Uterus (tissue), 4 donors: Measurements from ENCODE around the gene CNPY1. TPM values are rescaled to one million over a fixed set of nuclear protein-coding genes. Genes with fewer than 3 reads are reported as not detected.

Source experiments
- DNase-seq, 2 donors: peaks; one replicate each; pipeline ENCODE4 v3.0.0-alpha.2; 2019 to 2020
- H3K27ac ChIP-seq, 2 donors: fragments of 200-600 bp; sonication (generic); 1 replicate in 1 of 2; 2 replicates in 1 of 2; pipeline ENCODE4 v1.5.1; 2016 to 2018
- H3K27me3 ChIP-seq, 2 donors: fragments of 200-600 bp; sonication (generic); one replicate each; pipeline ENCODE4 v1.5.1; 2018 to 2019; ENCODE audit warnings: control low read depth in 1 of 2
- H3K36me3 ChIP-seq, 2 donors: fragments of 200-600 bp; sonication (generic); one replicate each; pipeline ENCODE4 v1.5.1; 2019; ENCODE audit warnings: control low read depth in 1 of 2
- H3K4me1 ChIP-seq, 2 donors: fragments of 200-600 bp; sonication (generic); one replicate each; pipeline ENCODE4 v1.5.1; 2018 to 2019; ENCODE audit warnings: control low read depth in 1 of 2
- H3K4me3 ChIP-seq, 2 donors: fragments of 200-600 bp; sonication (generic); 1 replicate in 1 of 2; 2 replicates in 1 of 2; pipeline ENCODE4 v1.5.1; 2018 to 2019; ENCODE audit warnings: mild to moderate bottlenecking in 1 of 2
- H3K9me3 ChIP-seq, 2 donors: fragments of 200-600 bp; sonication (generic); one replicate each; pipeline ENCODE4 v1.5.1; 2019; ENCODE audit warnings: control low read depth in 1 of 2
- CTCF ChIP-seq, 4 experiments: fragments of 200-600 bp in 2 of 4; fragments of 450-650 bp in 2 of 4; sonication (generic) in 2 of 4; IDR thresholded peaks; one replicate each; pipeline ENCODE4 v1.5.1; 2016 to 2019; ENCODE audit warnings: antibody characterized with exemption in 4 of 4, mild to moderate bottlenecking in 2 of 4, moderate library complexity in 1 of 4
- POLR2A ChIP-seq, 2 donors: fragments of 450-650 bp; IDR thresholded peaks; one replicate each; pipeline ENCODE4 v1.6.1; 2016; ENCODE audit warnings: antibody characterized with exemption in 2 of 2, mild to moderate bottlenecking in 1 of 2, moderate library complexity in 1 of 2
- intact Hi-C: fragments of 100-400 bp; cut with DNase I; formaldehyde crosslinking; loops from one replicate; pipeline ENCODE4 v1.15.1; 2023; ENCODE audit warnings: low total_unique reads
- total RNA-seq, 4 donors: library from RNA; depleted of rRNA in 3 of 4; stranded (reverse); fragments of >200 nt in 3 of 4; gene quantifications; one replicate each; pipeline versions ENCODE4 v1.1.0 to v1.2.4, GENCODE V29; 2014 to 2023
- donor health status: DM: yes; HTN: yes; CAD: no.

The CNPY1 gene
- total RNA-seq, 4 donors from 2014 or later = not detected

GRCh38 chr7:155562106-155562505, 15.7 kb upstream of the CNPY1 start:
- TF ChIP-seq POLR2A (IDR thresholded peaks at IDR 0.05) = no peak
- no peak for TF ChIP-seq CTCF (IDR thresholded peaks at IDR 0.05)
- intact Hi-C loops = no loop called here
- no peaks in the 10 kb centered on the region for H3K9me3 ChIP-seq
- DNase-seq = no peak
- H3K27me3 ChIP-seq = no peaks in the 10 kb centered on the region
- H3K4me3 ChIP-seq = no peak overlapping the region
- H3K27ac ChIP-seq = no peak overlapping the region
- no peaks in the 10 kb centered on the region for H3K36me3 ChIP-seq
- no peaks in the 10 kb centered on the region for H3K4me1 ChIP-seq

- DNase-seq = no peak
- no peak overlapping the region for H3K27ac ChIP-seq
- no peaks in the 10 kb centered on the region for H3K4me1 ChIP-seq
- intact Hi-C loops = no loop called here
- no peak overlapping the region for H3K4me3 ChIP-seq
- H3K36me3 ChIP-seq = no peaks in the 10 kb centered on the region
- H3K9me3 ChIP-seq = no peaks in the 10 kb centered on the region
- no peaks in the 10 kb centered on the region for H3K27me3 ChIP-seq
- no peak for TF ChIP-seq POLR2A (IDR thresholded peaks at IDR 0.05)
- no peak for TF ChIP-seq CTCF (IDR thresholded peaks at IDR 0.05)
Observed at GRCh38 chr7:155560982-155561686, 14.8 kb upstream of the CNPY1 start.

GRCh38 chr7:155560196-155560885, 14.0 kb upstream of the CNPY1 start:
- no peak for DNase-seq
- no peaks in the 10 kb centered on the region for H3K9me3 ChIP-seq
- H3K27ac ChIP-seq = no peak overlapping the region
- H3K4me1 ChIP-seq = no peaks in the 10 kb centered on the region
- intact Hi-C loops = no loop called here
- H3K36me3 ChIP-seq = no peaks in the 10 kb centered on the region
- no peak overlapping the region for H3K4me3 ChIP-seq
- no peaks in the 10 kb centered on the region for H3K27me3 ChIP-seq
- TF ChIP-seq CTCF (IDR thresholded peaks at IDR 0.05) (no peak), POLR2A (IDR thresholded peaks at IDR 0.05) (no peak)

GRCh38 chr7:155559519-155560108, 13.3 kb upstream of the CNPY1 start:
- Histone ChIP-seq H3K4me1 (no peaks in the 10 kb centered on the region), H3K4me3 (no peak overlapping the region), H3K27ac (no peak overlapping the region), H3K27me3 (no peaks in the 10 kb centered on the region), H3K9me3 (no peaks in the 10 kb centered on the region), H3K36me3 (no peaks in the 10 kb centered on the region)
- TF ChIP-seq CTCF (IDR thresholded peaks at IDR 0.05) = no peak
- TF ChIP-seq POLR2A (IDR thresholded peaks at IDR 0.05) = no peak
- intact Hi-C loops = no loop called here
- DNase-seq = no peak

GRCh38 chr7:155558961-155559360, 12.6 kb upstream of the CNPY1 start:
- H3K9me3 ChIP-seq = no peaks in the 10 kb centered on the region
- no peaks in the 10 kb centered on the region for H3K36me3 ChIP-seq
- DNase-seq = no peak
- H3K27ac ChIP-seq = no peak overlapping the region
- H3K4me1 ChIP-seq = no peaks in the 10 kb centered on the region
- intact Hi-C loops = no loop called here
- H3K27me3 ChIP-seq = no peaks in the 10 kb centered on the region
- H3K4me3 ChIP-seq = no peak overlapping the region
- TF ChIP-seq CTCF (IDR thresholded peaks at IDR 0.05) (no peak), POLR2A (IDR thresholded peaks at IDR 0.05) (no peak)
